ENCODE measurements around the gene LRMDA.

DNA sequence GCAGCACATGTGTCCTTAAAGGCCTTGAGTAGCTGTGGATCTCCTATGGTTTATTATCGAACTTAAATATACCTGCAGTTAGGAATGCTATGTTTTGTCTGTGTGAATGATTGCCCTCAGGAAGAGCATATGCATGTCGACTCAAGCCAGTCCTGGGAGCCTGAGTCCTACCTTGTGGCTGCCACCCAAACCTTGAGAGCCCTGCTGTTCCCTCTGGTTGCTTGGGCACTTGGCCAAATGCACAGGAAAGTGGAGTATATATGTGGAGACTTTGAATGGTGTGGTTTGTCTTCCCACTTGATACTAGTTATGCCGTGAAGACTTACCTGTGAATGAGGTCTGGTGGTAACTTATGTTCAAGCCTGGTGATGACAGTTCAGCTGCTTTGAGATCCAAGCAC is 409.8 kb downstream of the LRMDA start:
- TF ChIP-seq CTCF (conservative IDR thresholded peaks at IDR 0.05; ENCODE audit: low read length), result no peak
- no peak for TF ChIP-seq EZH2phosphoT487 (IDR thresholded peaks at IDR 0.05; ENCODE audit: borderline replicate concordance, low read depth, low read length)

All from OCI-LY7 (cell line).